Esophagus squamous epithelium (tissue), 5 donors: Measurements from ENCODE around the gene SF3A2. TPM values are rescaled to one million over a fixed set of nuclear protein-coding genes. Genes with fewer than 3 reads are reported as not detected.

ENCODE experiments used
- DNase-seq: peaks from one replicate; lab custom pipeline; 2025; lab: John Stamatoyannopoulos, UW
- H3K27ac ChIP-seq, 4 donors: fragments of 200-600 bp; sonication (generic); one replicate each; pipeline ENCODE4 v1.5.1; 2016 to 2019; ENCODE audit warnings: mild to moderate bottlenecking in 1 of 4
- H3K27me3 ChIP-seq, 4 donors: fragments of 200-600 bp; sonication (generic); 1 replicate in 3 of 4; 2 replicates in 1 of 4; pipeline versions ENCODE4 v1.5.1 to v1.6.0; 2017 to 2021; ENCODE audit warnings: antibody characterized with exemption in 1 of 4
- H3K36me3 ChIP-seq, 3 donors: fragments of 200-600 bp; sonication (generic); one replicate each; pipeline ENCODE4 v1.5.1; 2016 to 2019
- H3K4me1 ChIP-seq, 3 donors: fragments of 200-600 bp; sonication (generic); one replicate each; pipeline ENCODE4 v1.5.1; 2017 to 2019
- H3K4me3 ChIP-seq, 4 donors: fragments of 200-600 bp; sonication (generic); 1 replicate in 3 of 4; 2 replicates in 1 of 4; pipeline ENCODE4 v1.5.1; 2016 to 2019; ENCODE audit warnings: mild to moderate bottlenecking in 2 of 4, moderate library complexity in 1 of 4
- H3K9me3 ChIP-seq, 3 donors: fragments of 200-600 bp; sonication (generic); one replicate each; pipeline ENCODE4 v1.5.1; 2016 to 2019
- CTCF ChIP-seq, 6 experiments: fragments of 450-650 bp in 4 of 6; fragments of 200-600 bp in 2 of 6; sonication (generic) in 2 of 6; IDR thresholded peaks; one replicate each; pipeline ENCODE4 v1.5.1; 2016 to 2019; ENCODE audit warnings: antibody characterized with exemption in 6 of 6, mild to moderate bottlenecking in 4 of 6, moderate library complexity in 4 of 6
- POLR2A ChIP-seq, 4 donors: fragments of 450-650 bp; IDR thresholded peaks; one replicate each; pipeline ENCODE4 v1.6.1; 2017; ENCODE audit warnings: antibody characterized with exemption in 4 of 4, mild to moderate bottlenecking in 4 of 4, moderate library complexity in 3 of 4
- WGBS, 2 donors: methylation state at CpG; one replicate each; pipeline ENCODE4 v1.1.5; 2018; 5-methylcytosine and 5-hydroxymethylcytosine counted together
- intact Hi-C: fragments of 100-400 bp; cut with DNase I; formaldehyde crosslinking; loops from one replicate; pipeline ENCODE4 v1.15.0; 2022
- small RNA-seq, 4 donors: library from RNA; depleted of rRNA; stranded (forward); fragments of <200 nt; gene quantifications; one replicate each; pipeline ENCODE3, GENCODE V24; 2016
- total RNA-seq, 4 donors: library from RNA; depleted of rRNA; stranded (reverse); fragments of >200 nt; gene quantifications; one replicate each; pipeline ENCODE4 v1.1.0, GENCODE V29; 2016
- donor health status: DM: yes; HTN: yes; CAD: no.

The SF3A2 gene
- total RNA-seq, 4 donors from 2014 or later, result 19.3 to 39.7 (median 31.3) TPM

GRCh38 chr19:2290441-2291184 is 54.0 kb downstream of the SF3A2 start:
- WGBS, 2 donors, result 4% methylated on average over 9 to 11 of the region's 82 CpGs
- Histone ChIP-seq H3K27ac (peak overlapping the region in 3 of 4 donors; percentile 8 to 76 (median 72)), H3K4me3 (peak overlapping the region; percentile 13 to 65 (median 42))

GRCh38 chr19:2291185-2291751 is 54.6 kb downstream of the SF3A2 start:
- H3K4me3 ChIP-seq, result peak overlapping the region in 3 of 4 donors; percentile 34 to 65 (median 51)
- 16% methylated on average over 16 of the region's 67 CpGs; no CpG with 5 or more reads in 1 of the 2 donors for WGBS, 2 donors
- H3K36me3 ChIP-seq, result no peaks in the 10 kb centered on the region
- TF ChIP-seq POLR2A (IDR thresholded peaks at IDR 0.05) (no peak), CTCF (IDR thresholded peaks at IDR 0.05) (peak in 1 of 6 experiments; percentile 13)
- no peak for DNase-seq
- H3K27ac ChIP-seq, result no peak overlapping the region
- H3K4me1 ChIP-seq, result peaks cover 19 to 57% (median 28%) of the 10 kb centered on the region in 3 donors
- H3K9me3 ChIP-seq, result no peaks in the 10 kb centered on the region
- intact Hi-C loops, result no loop called here
- peaks cover 21 to 100% (median 26%) of the 10 kb centered on the region in 4 donors for H3K27me3 ChIP-seq

More at GRCh38 chr19:2290441-2291184, 54.0 kb downstream of the SF3A2 start:
- TF ChIP-seq POLR2A (IDR thresholded peaks at IDR 0.05), result no peak
- Histone ChIP-seq H3K9me3 (no peaks in the 10 kb centered on the region), H3K36me3 (no peaks in the 10 kb centered on the region), H3K4me1 (peaks cover 19 to 55% (median 28%) of the 10 kb centered on the region in 3 donors), H3K27me3 (peaks cover 21 to 100% (median 26%) of the 10 kb centered on the region in 4 donors)
- intact Hi-C loops, result no loop called here
- no peak for DNase-seq

- Histone ChIP-seq H3K4me1 (peaks cover 14 to 44% (median 25%) of the 10 kb centered on the region in 3 donors), H3K36me3 (no peaks in the 10 kb centered on the region), H3K27me3 (peaks cover 14 to 68% (median 17%) of the 10 kb centered on the region in 4 donors), H3K9me3 (no peaks in the 10 kb centered on the region), H3K4me3 (peak overlapping the region in 2 of 4 donors; percentile 15 to 44), H3K27ac (peak overlapping the region in 3 of 4 donors; percentile 28 to 44 (median 42))
- no peak for DNase-seq
- WGBS, 2 donors, result 25 to 34% methylated on average over 14 to 16 of the region's 26 CpGs
- intact Hi-C loops, result no loop called here
- no peak for TF ChIP-seq POLR2A (IDR thresholded peaks at IDR 0.05)
- TF ChIP-seq CTCF (IDR thresholded peaks at IDR 0.05), result no peak
Observed at GRCh38 chr19:2294687-2295335, 58.2 kb downstream of the SF3A2 start.

GRCh38 chr19:2296141-2296540 is 59.5 kb downstream of the SF3A2 start:
- Histone ChIP-seq H3K27ac (no peak overlapping the region), H3K4me3 (no peak overlapping the region), H3K4me1 (peaks cover 2 to 30% (median 12%) of the 10 kb centered on the region in 3 donors), H3K27me3 (peaks cover 4 to 65% (median 7%) of the 10 kb centered on the region in 4 donors), H3K36me3 (no peaks in the 10 kb centered on the region), H3K9me3 (no peaks in the 10 kb centered on the region)
- TF ChIP-seq POLR2A (IDR thresholded peaks at IDR 0.05) (no peak), CTCF (IDR thresholded peaks at IDR 0.05) (no peak)
- no peak for DNase-seq
- 88 to 97% methylated on average over 9 to 13 of the region's 16 CpGs for WGBS, 2 donors
- intact Hi-C loops, result no loop called here

Small RNA genes within 50 kb of the gene (small RNA-seq; reads per million reads assigned to genes)
- 0 to 0.45 (median 0.18) reads per million in 4 donors for gene MIR1227

Other genes starting within 250 kb of the SF3A2 start
- 10 to 100 TPM; 42.3 to 79.0 (median 63.8) TPM for gene BTBD2, start 221.1 kb upstream of the SF3A2 start, total RNA-seq
- gene MKNK2, start 185.6 kb upstream of the SF3A2 start, total RNA-seq, result 100 to 1,000 TPM; 147 to 300 (median 189) TPM
- 10 to 100 TPM; 22.9 to 26.9 (median 23.6) TPM for gene MOB3A, start 140.5 kb upstream of the SF3A2 start, total RNA-seq
- gene IZUMO4, start 139.9 kb upstream of the SF3A2 start, total RNA-seq, result 10 to 100 TPM in 1 of 4 donors, 1 to 10 TPM in 2, not detected in 1; 3.0 to 11.4 (median 3.2) TPM
- 10 to 100 TPM; 47.7 to 99.9 (median 71.8) TPM for gene AP3D1, start 85.3 kb upstream of the SF3A2 start, total RNA-seq
- 10 to 100 TPM in 3 of 4 donors, 1 to 10 TPM in 1; 8.5 to 24.4 (median 17.0) TPM for gene DOT1L, start 72.9 kb upstream of the SF3A2 start, total RNA-seq
- gene PLEKHJ1, start 495 bp upstream of the SF3A2 start, total RNA-seq, result 10 to 100 TPM; 44.8 to 56.5 (median 48.8) TPM
- 1 to 10 TPM in 1 of 4 donors, under 1 TPM in 2, not detected in 1; 0.76 to 1.1 (median 0.88) TPM for gene AMH, start 12.5 kb downstream of the SF3A2 start, total RNA-seq
- gene JSRP1, start 19.6 kb downstream of the SF3A2 start, total RNA-seq, result 1 to 10 TPM in 1 of 4 donors, not detected in 3; 1.5 TPM
- under 1 TPM in 3 of 4 donors, not detected in 1; 0.32 to 0.40 (median 0.38) TPM for gene PEAK3, start 45.4 kb downstream of the SF3A2 start, total RNA-seq
- gene LINGO3, start 71.3 kb downstream of the SF3A2 start, total RNA-seq, result under 1 TPM in 1 of 4 donors, not detected in 3; 0.09 TPM
- gene LSM7, start 91.8 kb downstream of the SF3A2 start, total RNA-seq, result 100 to 1,000 TPM in 3 of 4 donors, 10 to 100 TPM in 1; 97.8 to 163 (median 128) TPM
- gene SPPL2B, start 91.9 kb downstream of the SF3A2 start, total RNA-seq, result 10 to 100 TPM; 14.7 to 37.7 (median 36.2) TPM
- under 1 TPM in 1 of 4 donors, not detected in 3; 0.19 TPM for gene TMPRSS9, start 123.4 kb downstream of the SF3A2 start, total RNA-seq
- gene TIMM13, start 190.8 kb downstream of the SF3A2 start, total RNA-seq, result 10 to 100 TPM; 46.2 to 65.7 (median 53.8) TPM
- 10 to 100 TPM; 38.7 to 93.3 (median 61.4) TPM for gene LMNB2, start 220.1 kb downstream of the SF3A2 start, total RNA-seq
- 10 to 100 TPM; 21.6 to 40.1 (median 28.7) TPM for gene GADD45B, start 239.3 kb downstream of the SF3A2 start, total RNA-seq